DMS53 treated with DMSO at 0.1 percent for 48 hours (cell line): ENCODE data around the gene PLCD4.

Experiments
- DNase-seq: peaks from one replicate; lab custom pipeline; 2025; ENCODE audit not compliant: unreplicated experiment; lab: John Stamatoyannopoulos, UW

Gene PLCD4

DNA sequence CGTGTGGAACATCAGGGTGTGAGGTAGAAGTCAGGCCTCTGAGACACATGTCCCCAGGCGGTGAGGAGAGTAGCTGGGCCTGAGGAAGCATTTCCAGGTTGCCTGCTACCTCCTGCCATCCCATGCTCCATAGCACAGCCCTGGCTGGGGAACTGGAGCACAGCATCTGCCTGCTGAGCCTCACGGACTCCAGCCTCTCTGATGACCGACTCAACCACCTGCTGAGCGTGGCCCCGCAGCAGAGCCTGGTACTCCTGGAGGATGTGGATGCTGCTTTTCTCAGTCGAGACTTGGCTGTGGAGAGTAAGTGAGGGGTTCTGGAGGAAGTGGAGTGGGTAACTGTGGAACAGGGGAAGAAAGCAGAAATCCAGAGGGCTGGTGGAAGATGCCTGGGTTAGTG lies 54.7 kb downstream of the PLCD4 start:
- no peak for DNase-seq

DNA sequence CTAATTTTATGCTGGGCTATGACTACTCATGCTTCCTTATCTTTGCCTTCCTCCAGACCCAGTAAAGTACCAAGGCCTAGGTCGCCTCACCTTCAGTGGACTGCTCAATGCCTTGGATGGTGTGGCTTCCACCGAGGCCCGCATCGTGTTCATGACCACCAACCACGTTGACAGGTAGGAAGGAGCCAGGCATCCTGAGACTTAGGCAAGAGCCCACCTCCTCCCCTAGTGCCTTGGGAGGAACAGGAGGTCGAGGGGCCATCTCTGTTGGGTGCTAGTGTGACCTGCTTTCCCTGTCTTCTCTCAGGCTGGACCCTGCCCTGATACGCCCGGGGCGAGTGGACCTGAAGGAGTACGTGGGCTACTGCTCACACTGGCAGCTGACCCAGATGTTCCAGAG lies 55.1 kb downstream of the PLCD4 start:
- DNase-seq = no peak

DNA sequence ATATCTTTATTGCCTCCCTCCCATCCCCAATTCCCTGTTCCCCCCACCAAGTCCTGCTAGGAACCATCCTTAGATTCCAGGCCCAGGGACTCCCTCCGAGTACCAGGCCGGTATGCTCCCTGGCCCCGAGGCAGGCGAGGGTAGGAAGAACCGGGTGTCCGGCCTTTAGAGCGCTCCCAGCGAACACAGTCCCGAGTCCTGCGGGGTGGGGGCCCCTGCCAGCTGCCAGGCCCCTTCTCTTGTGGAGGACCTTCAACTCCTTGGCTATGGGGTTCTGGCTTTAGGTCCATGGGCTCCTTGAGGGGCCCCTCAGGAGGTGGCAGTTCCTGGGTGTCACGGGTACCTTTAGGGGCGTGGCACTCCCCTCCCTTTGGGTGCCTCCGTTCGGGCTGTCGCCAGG lies 56.2 kb downstream of the PLCD4 start:
- no peak for DNase-seq

DNA sequence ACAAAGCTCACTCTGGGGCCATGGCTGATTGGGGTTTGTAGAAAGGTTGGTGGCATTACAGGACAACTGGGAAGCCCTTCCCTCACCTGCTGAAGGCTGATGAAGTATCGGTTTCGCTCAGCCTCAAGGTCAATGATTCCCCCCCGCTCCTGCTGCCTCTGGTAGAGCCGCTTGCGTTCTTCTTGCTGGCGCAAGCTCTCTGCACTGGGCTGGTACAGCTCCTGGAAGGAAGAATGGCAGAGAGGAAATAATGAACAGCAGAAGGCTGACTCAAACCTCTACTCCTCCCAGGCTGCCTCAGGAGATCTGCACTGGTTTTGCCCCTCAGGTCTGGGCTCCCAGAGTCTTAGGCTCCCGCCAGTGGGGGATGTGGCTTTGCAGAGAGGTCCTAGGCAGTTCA lies 57.0 kb downstream of the PLCD4 start:
- no peak for DNase-seq

DNA sequence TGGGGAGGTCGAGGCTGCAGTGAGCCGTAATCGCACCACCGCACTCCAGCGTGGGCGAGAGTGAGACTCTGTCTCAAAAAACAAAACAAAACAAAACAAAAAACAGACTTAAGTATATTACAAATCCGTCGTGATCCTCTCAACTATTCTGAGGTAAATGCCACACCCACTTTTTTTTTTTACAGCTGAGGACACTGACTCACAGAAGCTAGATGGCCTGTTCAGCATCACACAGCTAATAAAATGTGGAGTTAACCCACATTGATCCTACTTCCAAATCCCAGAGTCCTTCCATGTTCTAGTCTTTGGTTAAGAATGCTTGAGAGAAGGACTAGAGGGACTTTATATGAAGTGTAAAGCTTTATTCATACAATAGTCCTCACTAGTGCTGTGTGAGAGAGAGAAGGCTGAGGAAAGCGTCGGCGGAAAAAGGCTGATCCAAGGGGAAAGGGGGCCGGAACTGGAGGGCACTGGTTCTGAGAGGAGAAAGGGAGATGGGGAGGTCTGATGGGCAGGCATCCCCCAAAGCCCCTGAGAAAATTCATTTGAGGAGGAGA lies 63.5 kb downstream of the PLCD4 start:
- DNase-seq = no peak

DNA sequence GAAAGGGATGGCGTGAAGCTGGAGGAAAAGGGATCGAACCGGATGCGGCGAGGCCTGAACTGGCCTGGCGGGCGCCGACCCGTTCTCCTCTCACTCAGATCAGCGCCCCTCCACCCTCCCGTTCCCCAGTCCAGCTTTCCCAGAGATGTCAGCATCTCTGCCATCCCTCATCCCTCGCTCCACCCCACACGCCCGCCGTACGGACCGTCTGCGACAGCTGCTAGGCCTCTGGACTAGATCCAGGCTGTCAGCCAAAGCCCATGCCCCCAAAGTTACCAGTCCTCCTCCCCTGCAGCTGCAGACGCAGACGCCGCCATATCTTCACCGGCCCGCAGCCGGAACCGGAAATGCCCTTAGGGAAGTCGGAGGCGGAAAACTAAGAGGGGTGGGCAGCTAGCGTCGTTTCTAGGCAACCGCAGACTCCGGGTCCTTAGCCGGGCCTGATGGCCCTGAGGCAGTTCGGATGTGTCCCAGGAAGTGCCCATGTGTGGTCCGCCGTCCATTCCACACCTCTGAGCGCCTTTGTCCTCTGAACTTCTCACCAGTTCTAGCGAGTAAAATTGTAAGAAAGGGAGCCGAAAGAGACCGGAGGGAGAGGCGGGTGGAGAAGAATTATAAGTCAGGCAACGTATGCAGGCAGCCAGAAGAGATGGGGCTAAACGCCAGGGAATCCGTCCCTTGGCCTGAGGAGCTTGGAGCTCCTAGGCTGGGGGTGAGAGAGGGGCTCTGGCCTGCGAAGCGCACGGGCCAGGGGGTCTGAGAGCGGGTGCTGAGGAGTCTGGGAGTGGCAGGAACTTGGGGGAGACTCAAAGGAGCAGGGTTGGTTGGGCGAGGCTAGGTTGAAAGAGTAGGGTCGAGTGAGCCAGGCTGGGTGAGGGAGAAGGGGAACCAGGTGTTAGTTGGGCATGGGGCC lies 64.2 kb downstream of the PLCD4 start, which contains the start of the genes RNF25 and STK36:
Gene RNF25 (minus strand): TSS at position 349 of the 913 bp plus-strand sequence. CDS start 32 bp downstream, at position 317.
Gene STK36 (plus strand): TSS at position 433 of the 913 bp plus-strand sequence. CDS start 744 bp downstream, outside the sequence.
- DNase-seq = peak; percentile 65

DNA sequence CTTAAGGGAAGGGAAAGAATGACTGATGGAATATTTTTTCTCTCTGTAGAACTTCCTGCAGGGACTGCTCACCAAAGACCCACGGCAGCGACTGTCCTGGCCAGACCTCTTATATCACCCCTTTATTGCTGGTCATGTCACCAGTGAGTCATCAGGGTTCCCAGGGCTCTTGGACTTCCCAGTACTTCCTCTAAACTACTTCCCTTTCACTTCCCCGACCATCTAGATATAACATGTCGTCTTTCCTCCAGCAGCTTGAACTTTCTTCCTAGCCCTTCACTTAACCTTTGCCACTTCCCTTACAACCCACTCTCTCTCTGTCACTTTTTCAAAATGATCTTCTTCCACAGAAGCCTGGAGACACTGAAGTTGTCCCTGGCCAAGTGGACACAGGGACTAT lies 71.4 kb downstream of the PLCD4 start:
- no peak for DNase-seq

DNA sequence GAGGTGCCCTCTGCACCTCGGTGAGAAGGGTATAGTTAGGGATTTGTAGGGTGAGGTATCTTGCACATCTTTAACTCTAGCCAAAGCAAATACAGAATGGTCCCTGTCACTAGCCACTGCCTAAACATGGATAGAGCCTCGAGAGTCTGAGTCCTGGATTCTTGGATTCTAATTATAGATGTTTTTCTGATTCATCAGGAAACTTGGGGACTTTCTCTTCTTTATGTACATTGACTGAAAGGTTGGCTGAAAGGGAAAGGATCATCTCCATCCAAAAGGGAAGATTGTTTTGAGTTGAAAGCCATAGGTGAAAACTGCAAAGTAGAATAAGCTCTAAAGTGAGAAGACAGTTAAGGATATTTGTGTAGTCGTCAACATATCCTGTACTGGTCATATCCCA lies 72.4 kb downstream of the PLCD4 start:
- no peak for DNase-seq
